HepG2 (cell line): ENCODE results near the gene ERMARD. TPM values are rescaled to one million over a fixed set of nuclear protein-coding genes. Genes with fewer than 3 reads are reported as not detected.
A peak's percentile ranks its signal among the peaks of the same experiment; 100 is the strongest.

Source experiments
- ARID3A ChIP-seq: IDR thresholded peaks from 2 replicates; pipeline ENCODE4 v1.6.1; 2012; ENCODE audit warnings: low read depth, low read length, improper control_type of control experiment
- GFI1 ChIP-seq: sonication (generic); formaldehyde crosslinking; IDR thresholded peaks from 2 replicates; pipeline ENCODE4 v1.5.0; 2020; ENCODE audit warnings: missing genetic modification reagents, mild to moderate bottlenecking, borderline replicate concordance
- HOXA7 ChIP-seq: sonication (generic); formaldehyde crosslinking; IDR thresholded peaks from 2 replicates; pipeline ENCODE4 v1.8.1; 2022; ENCODE audit warnings: mild to moderate bottlenecking, missing genetic modification reagents, moderate library complexity
- KDM5B ChIP-seq: sonication (generic); formaldehyde crosslinking; IDR thresholded peaks from 2 replicates; pipeline ENCODE4 v1.4.0; 2020; ENCODE audit warnings: missing genetic modification reagents, mild to moderate bottlenecking, borderline replicate concordance
- NKX3-1 ChIP-seq: sonication (generic); formaldehyde crosslinking; IDR thresholded peaks from 2 replicates; pipeline ENCODE4 v1.5.0; 2020; ENCODE audit warnings: missing genetic modification reagents
- PTBP1 ChIP-seq: fragments of 200-400 bp; formaldehyde crosslinking; IDR thresholded peaks from 2 replicates; pipeline ENCODE4 v1.6.1; 2018; ENCODE audit warnings: low read length, low read depth; ENCODE audit not compliant: poor library complexity, severe bottlenecking
- RAD21 ChIP-seq: fragments of 450-650 bp; formaldehyde crosslinking; IDR thresholded peaks from 2 replicates; pipeline ENCODE4 v1.5.0; 2020; ENCODE audit warnings: mild to moderate bottlenecking
- YEATS2 ChIP-seq: sonication (generic); formaldehyde crosslinking; IDR thresholded peaks from 2 replicates; pipeline ENCODE4 v1.4.0; 2020; ENCODE audit warnings: missing genetic modification reagents, borderline replicate concordance
- ZFP62 ChIP-seq: sonication (generic); formaldehyde crosslinking; IDR thresholded peaks from 2 replicates; pipeline ENCODE4 v1.4.0; 2020; ENCODE audit warnings: missing genetic modification reagents
- ZMYM3 ChIP-seq: sonication (generic); formaldehyde crosslinking; IDR thresholded peaks from 2 replicates; pipeline ENCODE4 v1.5.1; 2020; ENCODE audit warnings: mild to moderate bottlenecking, missing genetic modification reagents
- ZNF101 ChIP-seq: sonication (generic); formaldehyde crosslinking; IDR thresholded peaks from 2 replicates; pipeline ENCODE4 v1.4.0; 2020; ENCODE audit warnings: mild to moderate bottlenecking, low read depth, missing genetic modification reagents, borderline replicate concordance
- ZNF121 ChIP-seq: sonication (generic); formaldehyde crosslinking; IDR thresholded peaks from 2 replicates; pipeline ENCODE4 v1.5.0; 2020; ENCODE audit warnings: mild to moderate bottlenecking, missing genetic modification reagents
- ZNF180 ChIP-seq: sonication (generic); formaldehyde crosslinking; IDR thresholded peaks from 2 replicates; pipeline ENCODE4 v1.4.0; 2020; ENCODE audit warnings: low read depth, missing genetic modification reagents, borderline replicate concordance
- ZNF276 ChIP-seq: sonication (generic); formaldehyde crosslinking; IDR thresholded peaks from 2 replicates; pipeline ENCODE4 v1.4.0; 2020; ENCODE audit warnings: mild to moderate bottlenecking, low read depth, missing genetic modification reagents
- ZNF318 ChIP-seq: sonication (generic); formaldehyde crosslinking; IDR thresholded peaks from 2 replicates; pipeline ENCODE4 v1.4.0; 2020; ENCODE audit warnings: mild to moderate bottlenecking, missing genetic modification reagents
- ZNF441 ChIP-seq: sonication (generic); formaldehyde crosslinking; IDR thresholded peaks from 2 replicates; pipeline ENCODE4 v1.7.0; 2021; ENCODE audit warnings: missing genetic modification reagents, borderline replicate concordance
- ZNF777 ChIP-seq: sonication (generic); formaldehyde crosslinking; IDR thresholded peaks from 2 replicates; pipeline ENCODE4 v1.4.0; 2020; ENCODE audit warnings: missing genetic modification reagents
- polyA plus RNA-seq, 8 experiments: library from polyadenylated mRNA; depleted of rRNA in 3 of 8; stranded (reverse) in 7 of 8; unstranded in 1 of 8; fragments of >200 nt; fragmentation: Illumina TruSeq in 4 of 8; extraction: Trizol in 4 of 8; gene quantifications; 2 replicates each; pipeline versions ENCODE4 v1.2.1 to v1.2.3, GENCODE V29; 2011 to 2016; ENCODE audit warnings: low read depth in 4 of 8, missing spikeins in 1 of 8, mixed read lengths in 1 of 8; ENCODE audit not compliant: insufficient read depth in 1 of 8
- total RNA-seq, 5 experiments: library from RNA; depleted of rRNA; stranded (reverse); fragments of >200 nt; fragmentation: Illumina TruSeq; extraction: Trizol; gene quantifications; 2 replicates each; pipeline ENCODE4 v1.2.3, GENCODE V29; 2016; ENCODE audit warnings: low read depth in 1 of 5

The ERMARD gene
- total and polyA plus RNA-seq, 2 of the 13 experiments (the other 11 are each of a cell fraction or from before 2014, with no cell fraction given): 8.8 to 10.7 TPM

- TF ChIP-seq ZNF276: peak; percentile 61; the same call in 1 of the 2 replicates
- no peak for TF ChIP-seq ZFP62 (CRISPR knock-in tag)
- TF ChIP-seq KDM5B (CRISPR knock-in tag): peak; percentile 68; the same call in 1 of the 2 replicates
- TF ChIP-seq NKX3-1 (CRISPR knock-in tag): peak; percentile 59; the same call in 1 of the 2 replicates
- TF ChIP-seq ZNF441: 0 out of 2 replicates have a peak, but pooled peaks have one; percentile 56
- peak; percentile 25; the same call in 1 of the 2 replicates for TF ChIP-seq YEATS2
- TF ChIP-seq HOXA7 (CRISPR knock-in tag): no peak
- TF ChIP-seq ZNF121 (CRISPR knock-in tag): peak; percentile 60; the same call in 1 of the 2 replicates
- peak; percentile 27; the same call in 1 of the 2 replicates for TF ChIP-seq ZNF318 (CRISPR knock-in tag)
- TF ChIP-seq ZNF180: no peak
- TF ChIP-seq PTBP1: peak; percentile 83
- no peak; the same call in 1 of the 2 replicates for TF ChIP-seq RAD21
- peak; percentile 75; the same call in 1 of the 2 replicates for TF ChIP-seq GFI1 (CRISPR knock-in tag)
- TF ChIP-seq ZNF101 (CRISPR knock-in tag): no peak
- TF ChIP-seq ZNF777 (CRISPR knock-in tag): no peak; the same call in 1 of the 2 replicates
- TF ChIP-seq ARID3A: 0 out of 2 replicates have a peak, but pooled peaks have one; percentile 15
- peak; percentile 43; the same call in 1 of the 2 replicates for TF ChIP-seq ZMYM3
These were observed 49.4 kb downstream of the ERMARD start (continued) for GRCh38 chr6:169800668-169801395.
